Upper lobe of left lung (tissue), 6 donors: ENCODE results near the gene PTGER1. TPM values are rescaled to one million over a fixed set of nuclear protein-coding genes. Genes with fewer than 3 reads are reported as not detected.

Experiments used
- ATAC-seq, 2 donors: fragments of 200-7000 bp; cut with Tn5 transposase; one replicate each; pipeline ENCODE4 v1.9.1; 2022; ENCODE audit warnings: mild to moderate bottlenecking in 2 of 2, moderate library complexity in 2 of 2; ENCODE audit not compliant: low FRiP score in 2 of 2
- DNase-seq, 2 donors: peaks; one replicate each; pipeline ENCODE4 v3.0.0-alpha.2; 2019 to 2020
- H3K27ac ChIP-seq, 4 donors: fragments of 200-600 bp; sonication (generic); one replicate each; pipeline ENCODE4 v1.5.1; 2016 to 2019
- H3K27me3 ChIP-seq, 4 donors: fragments of 200-600 bp; sonication (generic); one replicate each; pipeline ENCODE4 v1.5.1; 2017 to 2019
- H3K36me3 ChIP-seq, 4 donors: fragments of 200-600 bp; sonication (generic); one replicate each; pipeline ENCODE4 v1.5.1; 2016 to 2019
- H3K4me1 ChIP-seq, 4 donors: fragments of 200-600 bp; sonication (generic); one replicate each; pipeline ENCODE4 v1.5.1; 2018 to 2019
- H3K4me3 ChIP-seq, 4 donors: fragments of 200-600 bp; sonication (generic); one replicate each; pipeline ENCODE4 v1.5.1; 2017 to 2019; ENCODE audit warnings: mild to moderate bottlenecking in 2 of 4, moderate library complexity in 1 of 4
- H3K9me3 ChIP-seq, 4 donors: fragments of 200-600 bp; sonication (generic); one replicate each; pipeline ENCODE4 v1.5.1; 2018 to 2019
- CTCF ChIP-seq, 6 experiments: fragments of 450-650 bp in 4 of 6; fragments of 200-600 bp in 2 of 6; sonication (generic) in 2 of 6; IDR thresholded peaks; one replicate each; pipeline ENCODE4 v1.5.1; 2016 to 2019; ENCODE audit warnings: antibody characterized with exemption in 6 of 6
- EP300 ChIP-seq, 4 donors: sonication (generic); formaldehyde crosslinking; IDR thresholded peaks; one replicate each; pipeline ENCODE4 v1.5.1; 2017; ENCODE audit warnings: antibody characterized with exemption in 4 of 4, control low read depth in 2 of 4
- POLR2A ChIP-seq, 4 donors: fragments of 450-650 bp; IDR thresholded peaks; one replicate each; pipeline ENCODE4 v1.5.1; 2016 to 2017; ENCODE audit warnings: antibody characterized with exemption in 4 of 4, mild to moderate bottlenecking in 2 of 4
- POLR2AphosphoS5 ChIP-seq, 2 donors: sonication (generic); formaldehyde crosslinking; IDR thresholded peaks; one replicate each; pipeline ENCODE4 v1.5.1; 2017; ENCODE audit warnings: antibody characterized with exemption in 2 of 2
- WGBS, 2 donors: methylation state at CpG; one replicate each; pipeline ENCODE4 v1.1.5; 2017 to 2018; 5-methylcytosine and 5-hydroxymethylcytosine counted together
- total RNA-seq, 6 donors: library from RNA; depleted of rRNA in 4 of 6; stranded (reverse); fragments of >200 nt in 4 of 6; gene quantifications; one replicate each; pipeline versions ENCODE4 v1.1.0 to v1.2.1, GENCODE V29; 2016 to 2021
- donor health status: DM: no; HTN: no; CAD: no; lungs with moderate emphysema.
- donor health status: DM: no; HTN: yes; CAD: no; lungs with severe emphysema.

The PTGER1 gene
- total RNA-seq, 6 donors from 2014 or later, result 0.59 to 3.9 (median 1.7) TPM; not detected in 3

DNA sequence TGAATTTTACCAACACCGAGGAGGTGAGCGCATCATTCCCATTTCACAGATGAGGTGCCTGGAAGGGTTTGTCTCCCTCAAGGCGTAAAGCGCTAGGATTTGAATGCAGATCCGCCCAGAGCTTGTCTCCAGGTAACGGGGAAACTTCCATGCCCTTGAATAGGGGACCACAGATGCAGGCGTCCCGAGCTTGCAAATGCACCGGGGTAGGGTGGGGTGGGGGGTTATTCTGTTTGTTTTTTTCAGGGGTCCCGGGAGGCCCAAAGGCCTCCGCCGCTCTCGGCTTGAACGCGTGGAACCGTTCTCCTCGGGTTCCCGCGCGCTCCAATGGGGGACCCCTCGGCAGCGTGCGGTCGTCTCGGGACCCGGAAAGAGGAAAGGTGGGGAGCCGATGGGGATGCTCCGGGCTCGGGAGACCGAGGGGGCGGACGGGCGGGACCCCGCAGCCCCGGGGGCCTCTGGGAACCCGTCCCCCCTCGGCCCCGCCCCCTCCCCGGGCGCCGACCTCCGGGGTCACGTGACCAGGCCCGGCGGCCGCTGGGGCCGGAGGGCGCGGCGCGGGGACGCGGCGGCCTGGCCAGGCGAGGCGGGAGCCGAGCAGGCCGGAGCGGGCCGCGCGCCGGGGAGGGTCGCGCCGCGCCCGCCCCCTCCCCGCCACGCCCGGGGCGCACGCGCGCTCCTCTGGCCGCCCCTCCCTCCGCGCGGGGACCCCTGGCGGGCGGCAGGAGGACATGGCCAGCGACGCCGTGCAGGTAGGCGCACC lies 42.2 kb downstream of the PTGER1 start, which contains the start of gene PKN1:
Gene PKN1 (plus strand): TSS at position 516 of the 763 bp plus-strand sequence. CDS start 216 bp downstream, at position 732.
- Histone ChIP-seq H3K9me3 (no peaks in the 10 kb centered on the region), H3K4me1 (peaks cover 36 to 54% (median 48%) of the 10 kb centered on the region in 4 donors), H3K27ac (peak within 1 kb of the TSS; percentile 85 to 93 (median 91)), H3K4me3 (peak within 1 kb of the TSS; percentile 80 to 96 (median 95)), H3K27me3 (no peaks in the 10 kb centered on the region), H3K36me3 (peaks cover 0 to 14% (median 2%) of the 10 kb centered on the region in 4 donors)
- DNase-seq (peak; percentile 58 to 95), ATAC-seq (peak in 1 of 2 donors; percentile 77)
- peak in 1 of 6 experiments; percentile 35 for TF ChIP-seq CTCF (IDR thresholded peaks at IDR 0.05)
- TF ChIP-seq EP300 (IDR thresholded peaks at IDR 0.05), result no peak
- peak in 1 of 2 donors; percentile 5 for TF ChIP-seq POLR2AphosphoS5 (IDR thresholded peaks at IDR 0.05)
- TF ChIP-seq POLR2A (IDR thresholded peaks at IDR 0.05), result no peak
- WGBS, 2 donors, result 0 to 3% methylated on average over 1 to 36 of the region's 85 CpGs

DNA sequence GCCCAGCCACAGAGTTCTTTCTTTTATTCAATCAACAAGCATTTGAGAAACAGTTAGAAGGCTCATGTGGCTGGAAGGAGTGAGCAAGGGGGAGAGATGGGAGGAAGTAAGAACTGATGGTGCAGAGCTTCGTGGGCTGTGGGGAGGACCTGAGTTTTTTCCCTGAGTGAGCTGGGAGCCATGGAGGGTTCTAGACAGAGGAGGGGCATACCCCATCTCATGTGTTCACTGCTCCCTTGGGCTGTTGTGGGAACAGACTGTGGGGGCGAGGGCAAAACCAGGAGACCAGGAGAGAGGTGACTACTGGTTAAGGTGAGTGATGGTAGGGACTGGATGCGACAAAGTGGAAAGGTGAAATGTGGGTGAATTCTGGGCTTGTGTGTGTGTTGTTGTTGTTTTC lies 44.4 kb downstream of the PTGER1 start:
- peaks cover 0 to 3% (median 0%) of the 10 kb centered on the region in 4 donors for H3K36me3 ChIP-seq
- no peaks in the 10 kb centered on the region for H3K9me3 ChIP-seq
- TF ChIP-seq CTCF (IDR thresholded peaks at IDR 0.05) (no peak), POLR2A (IDR thresholded peaks at IDR 0.05) (no peak), POLR2AphosphoS5 (IDR thresholded peaks at IDR 0.05) (no peak), EP300 (IDR thresholded peaks at IDR 0.05) (no peak)
- DNase-seq, result no peak
- WGBS, 2 donors, result 74 to 77% methylated on average over 3 of the region's 3 CpGs
- no peaks in the 10 kb centered on the region for H3K27me3 ChIP-seq
- no peak overlapping the region for H3K27ac ChIP-seq
- no peak for ATAC-seq
- peaks cover 26 to 38% (median 32%) of the 10 kb centered on the region in 4 donors for H3K4me1 ChIP-seq
- no peak overlapping the region for H3K4me3 ChIP-seq

GRCh38 chr19:14428882-14429416 lies 46.2 kb downstream of the PTGER1 start:
- TF ChIP-seq CTCF (IDR thresholded peaks at IDR 0.05), result no peak
- TF ChIP-seq POLR2A (IDR thresholded peaks at IDR 0.05), result no peak
- no peak for TF ChIP-seq POLR2AphosphoS5 (IDR thresholded peaks at IDR 0.05)
- no peak for TF ChIP-seq EP300 (IDR thresholded peaks at IDR 0.05)
- H3K27ac ChIP-seq, result no peak overlapping the region
- WGBS, 2 donors, result 74 to 76% methylated on average over 4 of the region's 4 CpGs

GRCh38 chr19:14427461-14427860 lies 47.7 kb downstream of the PTGER1 start:
- peaks cover 5 to 10% (median 9%) of the 10 kb centered on the region in 4 donors for H3K4me1 ChIP-seq
- no peak for ATAC-seq
- no peaks in the 10 kb centered on the region for H3K27me3 ChIP-seq
- TF ChIP-seq EP300 (IDR thresholded peaks at IDR 0.05) (no peak), CTCF (IDR thresholded peaks at IDR 0.05) (no peak), POLR2AphosphoS5 (IDR thresholded peaks at IDR 0.05) (no peak), POLR2A (IDR thresholded peaks at IDR 0.05) (no peak)
- no peaks in the 10 kb centered on the region for H3K36me3 ChIP-seq
- no peak overlapping the region for H3K27ac ChIP-seq
- H3K4me3 ChIP-seq, result no peak overlapping the region
- no peaks in the 10 kb centered on the region for H3K9me3 ChIP-seq
- 65 to 75% methylated on average over 2 of the region's 2 CpGs for WGBS, 2 donors
- no peak for DNase-seq

More at GRCh38 chr19:14428882-14429416, 46.2 kb downstream of the PTGER1 start:
- Histone ChIP-seq H3K9me3 (no peaks in the 10 kb centered on the region), H3K4me1 (peaks cover 9 to 20% (median 15%) of the 10 kb centered on the region in 4 donors), H3K4me3 (no peak overlapping the region), H3K27me3 (no peaks in the 10 kb centered on the region), H3K36me3 (no peaks in the 10 kb centered on the region)
- DNase-seq (no peak), ATAC-seq (no peak)
